Naive thymus-derived CD4-positive, alpha-beta T cell (primary cell): ENCODE results near the gene PHF19. TPM values are rescaled to one million over a fixed set of nuclear protein-coding genes. Genes with fewer than 3 reads are reported as not detected.

ENCODE experiments used
- ATAC-seq: fragments of 150-1000 bp; cut with Tn5 transposase; 2 replicates; pipeline ENCODE4 v1.10.0; 2021; ENCODE audit warnings: mild to moderate bottlenecking, moderate library complexity
- CTCF ChIA-PET: fragments of 350-600 bp; sonication (Branson Sonifier 250); formaldehyde crosslinking; loops from one replicate; lab custom pipeline; 2021; ENCODE audit warnings: antibody characterized with exemption; lab: Charles Lee
- POLR2A ChIA-PET: fragments of 350-600 bp; sonication (Branson Sonifier 250); formaldehyde crosslinking; loops from one replicate; lab custom pipeline; 2021; ENCODE audit warnings: antibody characterized with exemption, inconsistent platforms; lab: Charles Lee
- DNase-seq, 9 donors: peaks; one replicate each; pipeline versions ENCODE4 v3.0.0 to v3.0.0-alpha.2; 2020 to 2022; ENCODE audit warnings: mixed read lengths in 1 of 9
- H3K27ac ChIP-seq: one replicate; pipeline ENCODE4 v1.7.0; 2013; ENCODE audit warnings: mild to moderate bottlenecking, low read depth, low read length, moderate library complexity
- H3K27me3 ChIP-seq, 2 donors: one replicate each; pipeline ENCODE4 v1.7.0; 2013; ENCODE audit warnings: low read length in 2 of 2, mild to moderate bottlenecking in 2 of 2, moderate library complexity in 2 of 2; ENCODE audit not compliant: control insufficient read depth in 2 of 2, insufficient read depth in 2 of 2
- H3K36me3 ChIP-seq, 3 experiments: 1 replicate in 2 of 3; 2 replicates in 1 of 3; pipeline ENCODE4 v1.7.0; 2013; ENCODE audit warnings: low read length in 3 of 3, mild to moderate bottlenecking in 3 of 3, moderate library complexity in 1 of 3; ENCODE audit not compliant: insufficient read depth in 3 of 3, control insufficient read depth in 2 of 3
- H3K4me1 ChIP-seq, 2 donors: one replicate each; pipeline ENCODE4 v1.7.0; 2013; ENCODE audit warnings: low read length in 2 of 2, mild to moderate bottlenecking in 2 of 2, moderate library complexity in 1 of 2; ENCODE audit not compliant: control insufficient read depth in 2 of 2, insufficient read depth in 2 of 2
- H3K4me3 ChIP-seq: 2 replicates; pipeline ENCODE4 v1.7.0; 2013; ENCODE audit warnings: mild to moderate bottlenecking, low read length
- H3K9me3 ChIP-seq, 3 experiments: 1 replicate in 2 of 3; 2 replicates in 1 of 3; pipeline ENCODE4 v1.7.0; 2013; ENCODE audit warnings: low read length in 3 of 3; ENCODE audit not compliant: control insufficient read depth in 2 of 3
- H3K27ac Mint-ChIP-seq, 9 donors: one replicate each; pipeline ENCODE4 v1.8.0; 2020 to 2022; ENCODE audit warnings: mixed read lengths in 9 of 9, mild to moderate bottlenecking in 8 of 9, moderate library complexity in 5 of 9, inconsistent platforms in 2 of 9
- H3K27me3 Mint-ChIP-seq, 5 donors: one replicate each; pipeline ENCODE4 v1.8.0; 2021 to 2022; ENCODE audit warnings: mixed read lengths in 5 of 5, mild to moderate bottlenecking in 1 of 5
- H3K36me3 Mint-ChIP-seq, 5 donors: one replicate each; pipeline ENCODE4 v1.8.0; 2020 to 2022; ENCODE audit warnings: mixed read lengths in 5 of 5, mild to moderate bottlenecking in 3 of 5, inconsistent platforms in 1 of 5
- H3K4me1 Mint-ChIP-seq, 7 donors: one replicate each; pipeline ENCODE4 v1.8.0; 2020 to 2022; ENCODE audit warnings: mixed read lengths in 7 of 7, mild to moderate bottlenecking in 3 of 7, inconsistent platforms in 1 of 7
- H3K4me3 Mint-ChIP-seq, 10 donors: one replicate each; pipeline ENCODE4 v1.8.0; 2020 to 2022; ENCODE audit warnings: mild to moderate bottlenecking in 10 of 10, mixed read lengths in 10 of 10, moderate library complexity in 6 of 10, inconsistent platforms in 2 of 10
- H3K9me3 Mint-ChIP-seq, 11 donors: one replicate each; pipeline ENCODE4 v1.8.0; 2020 to 2022; ENCODE audit warnings: mixed read lengths in 11 of 11, mild to moderate bottlenecking in 4 of 11, inconsistent platforms in 1 of 11, moderate library complexity in 1 of 11
- intact Hi-C, 2 donors: fragments of 100-400 bp; cut with micrococcal nuclease; formaldehyde crosslinking; loops; one replicate each; pipeline ENCODE4 v1.15.1; 2023
- polyA plus RNA-seq, 2 donors: library from polyadenylated mRNA; unstranded; fragments of 300-500 nt; fragmentation: Illumina TruSeq; gene quantifications; one replicate each; pipeline ENCODE4 v1.2.3, GENCODE V29; 2021
- total RNA-seq, 6 experiments: library from RNA in 5 of 6; stranded (reverse) in 5 of 6; gene quantifications; 1 replicate in 5 of 6; 2 replicates in 1 of 6; pipeline ENCODE4 v1.2.3 and lab custom pipeline; 2021 to 2026

Gene PHF19
- total and polyA plus RNA-seq, 7 experiments from 2014 or later: 13.1 to 271 (median 84.0) TPM

DNA sequence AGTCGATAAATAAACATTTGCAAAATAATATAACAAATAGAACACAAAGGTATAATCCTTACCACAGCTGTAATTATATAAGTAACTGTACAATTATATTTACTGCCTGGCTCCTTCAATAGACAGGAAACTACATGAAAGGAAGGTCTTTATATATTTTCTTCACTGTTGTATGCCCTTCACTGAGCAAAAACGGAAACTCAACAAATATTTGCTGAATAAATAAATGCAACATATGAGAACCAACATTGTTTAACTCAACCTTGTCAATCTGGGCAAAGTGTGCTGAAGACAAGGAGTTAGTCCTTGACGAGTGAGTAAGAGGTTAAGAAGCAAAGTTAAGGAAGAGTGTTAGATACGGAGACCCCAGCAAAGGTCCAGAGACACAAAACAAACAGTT is 56.9 kb downstream of the PHF19 start:
- ATAC-seq: no peak
- Mint-ChIP-seq H3K27ac (peak overlapping the region in 3 of 9 donors; percentile 34 to 68 (median 62)), H3K4me1 (no peaks in the 10 kb centered on the region), H3K27me3 (no peaks in the 10 kb centered on the region), H3K9me3 (no peaks in the 10 kb centered on the region), H3K4me3 (no peak overlapping the region), H3K36me3 (peaks cover 4 to 70% (median 54%) of the 10 kb centered on the region in 5 donors)
- ChIA-PET CTCF (no interaction called here), POLR2A (interaction anchor here (1.1 kb wide), 1 partner anchor 9 kb away, joined by 3 read pairs; no protein-coding TSS in a partner anchor)
- Histone ChIP-seq H3K4me1 (no peaks in the 10 kb centered on the region), H3K27ac (no peak overlapping the region), H3K27me3 (no peaks in the 10 kb centered on the region), H3K36me3 (peaks cover 9 to 65% (median 14%) of the 10 kb centered on the region in 3 experiments), H3K9me3 (no peaks in the 10 kb centered on the region), H3K4me3 (no peak overlapping the region)
- intact Hi-C loops: no loop called here
- DNase-seq: no peak

- ChIA-PET POLR2A (no interaction called here), CTCF (no interaction called here)
- ATAC-seq (no peak), DNase-seq (no peak)
- no peaks in the 10 kb centered on the region for H3K27me3 Mint-ChIP-seq
- Histone ChIP-seq H3K27ac (no peak overlapping the region), H3K9me3 (no peaks in the 10 kb centered on the region), H3K4me1 (no peaks in the 10 kb centered on the region), H3K4me3 (no peak overlapping the region), H3K36me3 (peaks cover 8 to 55% (median 9%) of the 10 kb centered on the region in 3 experiments), H3K27me3 (no peaks in the 10 kb centered on the region)
- peaks cover 4 to 63% (median 46%) of the 10 kb centered on the region in 5 donors for H3K36me3 Mint-ChIP-seq
- H3K27ac Mint-ChIP-seq: peak overlapping the region in 2 of 9 donors; percentile 28 to 51
- no peaks in the 10 kb centered on the region for H3K4me1 Mint-ChIP-seq
- intact Hi-C loops: no loop called here
- H3K9me3 Mint-ChIP-seq: no peaks in the 10 kb centered on the region
- H3K4me3 Mint-ChIP-seq: no peak overlapping the region
These were observed 58.4 kb downstream of the PHF19 start for GRCh38 chr9:120818595-120818994.

DNA sequence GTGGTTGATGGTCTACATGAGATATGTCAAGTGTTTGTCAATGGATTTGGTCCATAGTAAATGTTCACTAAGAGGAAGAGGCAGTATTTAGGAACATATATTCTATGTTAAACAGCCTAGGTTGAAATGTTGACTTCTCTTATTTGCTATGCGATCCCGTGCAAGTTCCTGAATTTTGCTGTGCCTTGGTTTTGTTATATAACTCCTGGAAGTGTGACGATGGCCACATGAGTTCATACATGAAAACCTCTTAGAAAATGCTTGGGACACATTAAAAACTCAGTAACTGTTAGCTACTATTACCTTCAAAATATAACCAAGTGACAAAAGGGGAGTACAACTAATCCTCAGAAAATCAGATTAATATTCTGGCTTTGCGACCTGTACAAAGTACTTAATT is 61.9 kb downstream of the PHF19 start:
- ChIA-PET CTCF (no interaction called here), POLR2A (no interaction called here)
- intact Hi-C loops: no loop called here
- Mint-ChIP-seq H3K27ac (no peak overlapping the region), H3K27me3 (no peaks in the 10 kb centered on the region), H3K4me1 (no peaks in the 10 kb centered on the region), H3K36me3 (peaks cover 1 to 56% (median 43%) of the 10 kb centered on the region in 5 donors), H3K4me3 (no peak overlapping the region), H3K9me3 (peaks cover 0 to 17% (median under 1%) of the 10 kb centered on the region in 11 donors)
- Histone ChIP-seq H3K36me3 (peaks cover 1 to 29% (median 5%) of the 10 kb centered on the region in 3 experiments), H3K9me3 (no peaks in the 10 kb centered on the region), H3K27me3 (no peaks in the 10 kb centered on the region), H3K4me1 (no peaks in the 10 kb centered on the region), H3K4me3 (no peak overlapping the region), H3K27ac (no peak overlapping the region)
- DNase-seq (no peak), ATAC-seq (no peak)

- H3K36me3 Mint-ChIP-seq: peaks cover 9 to 52% (median 42%) of the 10 kb centered on the region in 5 donors
These were observed 68.1 kb downstream of the PHF19 start for GRCh38 chr9:120808931-120809330.

GRCh38 chr9:120807607-120808379 is 69.2 kb downstream of the PHF19 start:
- ATAC-seq (no peak), DNase-seq (no peak)
- peaks cover 0 to 76% (median 34%) of the 10 kb centered on the region in 11 donors for H3K9me3 Mint-ChIP-seq
- ChIA-PET POLR2A (no interaction called here), CTCF (no interaction called here)
- H3K4me3 Mint-ChIP-seq: no peak overlapping the region
- no peaks in the 10 kb centered on the region for H3K27me3 ChIP-seq
- no peak overlapping the region for H3K4me3 ChIP-seq
- peaks cover 0 to 27% (median 0%) of the 10 kb centered on the region in 3 experiments for H3K9me3 ChIP-seq
- H3K27ac ChIP-seq: no peak overlapping the region
- H3K27me3 Mint-ChIP-seq: no peaks in the 10 kb centered on the region
- H3K36me3 Mint-ChIP-seq: peaks cover 9 to 52% (median 42%) of the 10 kb centered on the region in 5 donors
- intact Hi-C loops: no loop called here
- no peaks in the 10 kb centered on the region for H3K36me3 ChIP-seq
- no peaks in the 10 kb centered on the region for H3K4me1 ChIP-seq
- no peak overlapping the region for H3K27ac Mint-ChIP-seq
- peaks cover 0 to 2% (median 0%) of the 10 kb centered on the region in 7 donors for H3K4me1 Mint-ChIP-seq

More at GRCh38 chr9:120808931-120809330, 68.1 kb downstream of the PHF19 start:
- ATAC-seq (no peak), DNase-seq (no peak)
- Histone ChIP-seq H3K4me3 (no peak overlapping the region), H3K27me3 (no peaks in the 10 kb centered on the region), H3K27ac (no peak overlapping the region), H3K4me1 (no peaks in the 10 kb centered on the region), H3K36me3 (no peaks in the 10 kb centered on the region), H3K9me3 (peaks cover 0 to 27% (median 0%) of the 10 kb centered on the region in 3 experiments)
- Mint-ChIP-seq H3K27me3 (no peaks in the 10 kb centered on the region), H3K4me3 (peak overlapping the region in 1 of 10 donors; percentile 48), H3K9me3 (peaks cover 0 to 75% (median 34%) of the 10 kb centered on the region in 11 donors), H3K27ac (no peak overlapping the region), H3K4me1 (peaks cover 0 to 2% (median 0%) of the 10 kb centered on the region in 7 donors)
- ChIA-PET POLR2A (no interaction called here), CTCF (no interaction called here)
- intact Hi-C loops: no loop called here

Other genes starting within 250 kb of the PHF19 start
- 10 to 100 TPM in 4 of 5 experiments, 1 to 10 TPM in 1; 9.5 to 35.4 (median 11.1) TPM for gene MEGF9, start 162.7 kb downstream of the PHF19 start, total RNA-seq
- gene MEGF9, start 162.7 kb downstream of the PHF19 start, polyA plus RNA-seq: 1 to 10 TPM; 3.9 to 7.4 TPM
- 10 to 100 TPM; 72.5 to 90.3 (median 77.9) TPM for gene FBXW2, start 83.8 kb downstream of the PHF19 start, total RNA-seq
- 10 to 100 TPM; 31.5 to 37.4 TPM for gene FBXW2, start 83.8 kb downstream of the PHF19 start, polyA plus RNA-seq
- 10 to 100 TPM; 33.5 to 63.9 (median 44.0) TPM for gene PSMD5, start 34.3 kb downstream of the PHF19 start, total RNA-seq
- gene PSMD5, start 34.3 kb downstream of the PHF19 start, polyA plus RNA-seq: 10 to 100 TPM; 22.3 to 29.2 TPM
- 100 to 1,000 TPM in 2 of 5 experiments, 10 to 100 TPM in 3; 58.7 to 131 (median 98.2) TPM for gene TRAF1, start 49.6 kb upstream of the PHF19 start, total RNA-seq
- 1 to 10 TPM; 3.7 to 6.6 TPM for gene TRAF1, start 49.6 kb upstream of the PHF19 start, polyA plus RNA-seq
- 1 to 10 TPM; 1.8 to 2.9 (median 2.4) TPM for gene C5, start 173.1 kb upstream of the PHF19 start, total RNA-seq
- under 1 TPM; 0.41 to 0.48 TPM for gene C5, start 173.1 kb upstream of the PHF19 start, polyA plus RNA-seq
- gene CNTRL, start 197.8 kb upstream of the PHF19 start, total RNA-seq: 100 to 1,000 TPM in 2 of 5 experiments, 10 to 100 TPM in 3; 74.5 to 131 (median 88.6) TPM
- gene CNTRL, start 197.8 kb upstream of the PHF19 start, polyA plus RNA-seq: 10 to 100 TPM; 14.4 to 26.3 TPM